Neuron (in vitro differentiated cells): ENCODE data around the gene FUT3.

ENCODE experiments used
- H2AFZ ChIP-seq: one replicate; pipeline ENCODE4 v1.6.1; 2013; ENCODE audit warnings: low read depth, mild to moderate bottlenecking, inconsistent platforms, low read length, moderate library complexity
- H3K27me3 ChIP-seq: one replicate; pipeline ENCODE4 v1.6.1; 2013; ENCODE audit warnings: low read length; ENCODE audit not compliant: insufficient read depth
- H3K36me3 ChIP-seq: one replicate; pipeline ENCODE4 v1.6.1; 2013; ENCODE audit warnings: low read length; ENCODE audit not compliant: insufficient read depth
- H3K4me1 ChIP-seq: one replicate; pipeline ENCODE4 v1.6.1; 2013; ENCODE audit warnings: low read length; ENCODE audit not compliant: insufficient read depth
- H3K4me3 ChIP-seq: 2 replicates; pipeline ENCODE4 v1.5.1; 2013; ENCODE audit warnings: mild to moderate bottlenecking, low read length, moderate library complexity
- H3K9me3 ChIP-seq: one replicate; pipeline ENCODE4 v1.6.1; 2013; ENCODE audit warnings: low read length

The FUT3 gene

GRCh38 chr19:5829567-5830310, 21.5 kb downstream of the FUT3 start:
- H3K9me3 ChIP-seq, result no peaks in the 10 kb centered on the region

GRCh38 chr19:5828661-5829566, 22.3 kb downstream of the FUT3 start:
- Histone ChIP-seq H2AFZ (peak overlapping the region; percentile 79), H3K36me3 (no peaks in the 10 kb centered on the region), H3K4me1 (peaks cover 8% of the 10 kb centered on the region), H3K27me3 (peaks cover 3% of the 10 kb centered on the region), H3K4me3 (peak overlapping the region; percentile 57), H3K9me3 (no peaks in the 10 kb centered on the region)

More at GRCh38 chr19:5829567-5830310, 21.5 kb downstream of the FUT3 start:
- Histone ChIP-seq H3K36me3 (no peaks in the 10 kb centered on the region), H2AFZ (no peak overlapping the region), H3K4me3 (no peak overlapping the region), H3K4me1 (peaks cover 8% of the 10 kb centered on the region), H3K27me3 (peaks cover 3% of the 10 kb centered on the region)

GRCh38 chr19:5827891-5828660, 23.2 kb downstream of the FUT3 start:
- Histone ChIP-seq H3K36me3 (no peaks in the 10 kb centered on the region), H3K9me3 (peaks cover 2% of the 10 kb centered on the region), H2AFZ (peak overlapping the region; percentile 79), H3K4me3 (peak overlapping the region; percentile 57), H3K27me3 (peaks cover 3% of the 10 kb centered on the region), H3K4me1 (peaks cover 8% of the 10 kb centered on the region)

GRCh38 chr19:5827342-5827890, 23.8 kb downstream of the FUT3 start:
- H3K4me3 ChIP-seq, result peak overlapping the region; percentile 57
- H3K4me1 ChIP-seq, result peaks cover 8% of the 10 kb centered on the region
- H3K36me3 ChIP-seq, result no peaks in the 10 kb centered on the region
- H2AFZ ChIP-seq, result peak overlapping the region; percentile 79
- peaks cover 2% of the 10 kb centered on the region for H3K9me3 ChIP-seq
- H3K27me3 ChIP-seq, result peaks cover 3% of the 10 kb centered on the region

- H3K9me3 ChIP-seq, result peaks cover 2% of the 10 kb centered on the region
- peaks cover 8% of the 10 kb centered on the region for H3K4me1 ChIP-seq
- H2AFZ ChIP-seq, result no peak overlapping the region
- no peaks in the 10 kb centered on the region for H3K36me3 ChIP-seq
- peaks cover 3% of the 10 kb centered on the region for H3K27me3 ChIP-seq
- H3K4me3 ChIP-seq, result no peak overlapping the region
These were observed 24.5 kb downstream of the FUT3 start for GRCh38 chr19:5826531-5827341.

GRCh38 chr19:5825178-5825577, 26.1 kb downstream of the FUT3 start:
- Histone ChIP-seq H3K9me3 (peaks cover 2% of the 10 kb centered on the region), H3K27me3 (peaks cover 3% of the 10 kb centered on the region), H2AFZ (no peak overlapping the region), H3K4me3 (no peak overlapping the region), H3K36me3 (no peaks in the 10 kb centered on the region), H3K4me1 (peaks cover 8% of the 10 kb centered on the region)

- Histone ChIP-seq H3K4me1 (peaks cover 8% of the 10 kb centered on the region), H3K36me3 (no peaks in the 10 kb centered on the region)
These were observed 26.5 kb downstream of the FUT3 start for GRCh38 chr19:5824751-5825150.

GRCh38 chr19:5823579-5824281, 27.5 kb downstream of the FUT3 start:
- Histone ChIP-seq H3K27me3 (peaks cover 3% of the 10 kb centered on the region), H2AFZ (no peak overlapping the region), H3K4me3 (no peak overlapping the region), H3K36me3 (no peaks in the 10 kb centered on the region), H3K4me1 (peaks cover 4% of the 10 kb centered on the region), H3K9me3 (peaks cover 2% of the 10 kb centered on the region)

More at GRCh38 chr19:5824751-5825150, 26.5 kb downstream of the FUT3 start:
- H3K27me3 ChIP-seq, result peaks cover 3% of the 10 kb centered on the region
- H3K4me3 ChIP-seq, result no peak overlapping the region
- H3K9me3 ChIP-seq, result peaks cover 2% of the 10 kb centered on the region
- no peak overlapping the region for H2AFZ ChIP-seq

- H2AFZ ChIP-seq, result no peak overlapping the region
- no peak overlapping the region for H3K4me3 ChIP-seq
- H3K27me3 ChIP-seq, result no peaks in the 10 kb centered on the region
- peaks cover 2% of the 10 kb centered on the region for H3K9me3 ChIP-seq
- no peaks in the 10 kb centered on the region for H3K4me1 ChIP-seq
- no peaks in the 10 kb centered on the region for H3K36me3 ChIP-seq
These were observed 28.9 kb downstream of the FUT3 start for GRCh38 chr19:5822181-5822844.

GRCh38 chr19:5821521-5822180, 29.6 kb downstream of the FUT3 start:
- Histone ChIP-seq H3K4me3 (no peak overlapping the region), H3K36me3 (no peaks in the 10 kb centered on the region), H3K27me3 (no peaks in the 10 kb centered on the region), H3K9me3 (peaks cover 2% of the 10 kb centered on the region), H2AFZ (no peak overlapping the region), H3K4me1 (no peaks in the 10 kb centered on the region)

- Histone ChIP-seq H3K4me3 (no peak overlapping the region), H3K9me3 (peaks cover 2% of the 10 kb centered on the region), H3K27me3 (no peaks in the 10 kb centered on the region), H2AFZ (no peak overlapping the region), H3K36me3 (no peaks in the 10 kb centered on the region), H3K4me1 (no peaks in the 10 kb centered on the region)
These were observed 30.5 kb downstream of the FUT3 start for GRCh38 chr19:5820785-5821184.
